PC-9 (cell line): ENCODE results near the gene CCBE1.

Experiments used
- EZH2 ChIP-seq: fragments of 200-600 bp; sonication (generic); IDR thresholded peaks from 2 replicates; pipeline ENCODE4 v1.8.0; 2017; ENCODE audit warnings: antibody characterized with exemption, low read depth
- TF ChIP-seq, protein P1 (sequence below): fragments of 200-600 bp; sonication (generic); conservative IDR thresholded peaks from 2 replicates; pipeline ENCODE4 v1.6.1; 2017; ENCODE audit warnings: mixed run types, antibody characterized with exemption, mild to moderate bottlenecking, moderate library complexity

DNA sequence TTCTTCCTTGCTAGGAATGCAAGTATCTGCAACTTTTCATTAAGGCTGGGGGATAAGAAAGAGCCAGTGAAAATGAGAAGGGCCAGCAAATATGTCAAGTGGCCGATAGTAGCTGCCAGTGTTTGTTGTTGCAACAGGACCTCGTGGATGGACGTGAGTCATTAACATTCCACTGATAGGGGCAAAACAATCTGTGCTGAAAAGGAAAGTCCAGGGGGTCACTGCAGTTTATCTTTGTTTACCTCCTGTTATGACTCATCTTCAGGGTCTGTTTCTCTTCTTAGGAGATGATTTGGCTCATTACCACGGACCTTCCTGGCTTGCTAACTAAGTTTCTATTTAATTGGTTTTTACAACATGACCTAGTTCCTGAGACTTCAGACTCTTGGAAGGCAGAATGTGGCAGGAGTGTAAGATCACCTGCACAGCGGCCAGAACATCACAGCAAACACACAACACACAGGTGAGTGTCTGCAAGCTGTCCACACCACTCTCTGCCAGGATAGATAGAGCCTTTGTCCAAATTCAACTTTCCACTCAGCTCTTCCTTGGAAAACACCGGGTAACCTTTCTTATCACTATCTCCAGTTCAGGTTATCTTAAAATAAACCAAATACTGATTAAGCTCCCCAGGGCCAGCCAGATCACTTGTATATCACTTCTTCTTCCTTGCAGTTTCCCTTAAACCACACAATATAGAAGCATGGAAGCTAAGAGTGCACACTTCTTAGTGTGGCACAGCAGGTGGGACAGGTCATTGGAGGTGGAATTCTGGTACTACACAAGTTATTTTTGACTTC, 180.7 kb downstream of the CCBE1 start:
- TF ChIP-seq, protein P1, sequence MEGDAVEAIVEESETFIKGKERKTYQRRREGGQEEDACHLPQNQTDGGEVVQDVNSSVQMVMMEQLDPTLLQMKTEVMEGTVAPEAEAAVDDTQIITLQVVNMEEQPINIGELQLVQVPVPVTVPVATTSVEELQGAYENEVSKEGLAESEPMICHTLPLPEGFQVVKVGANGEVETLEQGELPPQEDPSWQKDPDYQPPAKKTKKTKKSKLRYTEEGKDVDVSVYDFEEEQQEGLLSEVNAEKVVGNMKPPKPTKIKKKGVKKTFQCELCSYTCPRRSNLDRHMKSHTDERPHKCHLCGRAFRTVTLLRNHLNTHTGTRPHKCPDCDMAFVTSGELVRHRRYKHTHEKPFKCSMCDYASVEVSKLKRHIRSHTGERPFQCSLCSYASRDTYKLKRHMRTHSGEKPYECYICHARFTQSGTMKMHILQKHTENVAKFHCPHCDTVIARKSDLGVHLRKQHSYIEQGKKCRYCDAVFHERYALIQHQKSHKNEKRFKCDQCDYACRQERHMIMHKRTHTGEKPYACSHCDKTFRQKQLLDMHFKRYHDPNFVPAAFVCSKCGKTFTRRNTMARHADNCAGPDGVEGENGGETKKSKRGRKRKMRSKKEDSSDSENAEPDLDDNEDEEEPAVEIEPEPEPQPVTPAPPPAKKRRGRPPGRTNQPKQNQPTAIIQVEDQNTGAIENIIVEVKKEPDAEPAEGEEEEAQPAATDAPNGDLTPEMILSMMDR: no peak
- no peak for TF ChIP-seq EZH2
